GM21390 (cell line): ENCODE data around the gene NYNRIN.

Experiments
- ATAC-seq: cut with Tn5 transposase; IDR thresholded peaks from one replicate; pipeline ENCODE4 v1.9.1; 2021; ENCODE audit not compliant: unreplicated experiment

Gene NYNRIN

GRCh38 chr14:24414077-24414476, 15.3 kb downstream of the NYNRIN start:
- no peak for ATAC-seq

DNA sequence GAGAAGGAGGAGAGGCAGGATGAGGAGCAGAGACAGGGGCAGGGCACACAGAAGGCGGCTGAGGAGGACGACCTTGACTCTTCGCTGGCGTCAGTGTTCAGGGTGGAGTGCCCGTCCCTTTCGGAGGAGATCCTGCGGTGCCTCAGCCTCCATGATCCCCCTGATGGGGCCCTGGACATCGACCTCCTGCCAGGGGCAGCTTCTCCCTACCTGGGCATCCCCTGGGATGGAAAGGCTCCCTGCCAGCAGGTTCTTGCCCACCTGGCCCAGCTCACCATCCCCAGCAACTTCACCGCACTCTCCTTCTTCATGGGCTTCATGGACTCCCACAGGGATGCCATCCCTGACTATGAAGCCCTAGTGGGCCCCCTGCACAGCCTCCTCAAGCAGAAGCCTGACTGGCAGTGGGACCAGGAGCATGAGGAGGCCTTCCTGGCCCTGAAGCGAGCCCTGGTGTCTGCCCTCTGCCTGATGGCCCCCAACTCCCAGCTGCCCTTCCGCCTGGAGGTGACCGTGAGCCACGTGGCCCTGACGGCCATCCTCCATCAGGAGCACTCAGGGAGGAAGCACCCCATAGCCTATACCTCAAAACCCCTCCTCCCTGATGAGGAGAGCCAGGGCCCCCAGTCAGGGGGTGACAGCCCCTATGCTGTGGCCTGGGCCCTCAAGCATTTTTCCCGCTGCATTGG, 16.1 kb downstream of the NYNRIN start:
- ATAC-seq, result no peak

DNA sequence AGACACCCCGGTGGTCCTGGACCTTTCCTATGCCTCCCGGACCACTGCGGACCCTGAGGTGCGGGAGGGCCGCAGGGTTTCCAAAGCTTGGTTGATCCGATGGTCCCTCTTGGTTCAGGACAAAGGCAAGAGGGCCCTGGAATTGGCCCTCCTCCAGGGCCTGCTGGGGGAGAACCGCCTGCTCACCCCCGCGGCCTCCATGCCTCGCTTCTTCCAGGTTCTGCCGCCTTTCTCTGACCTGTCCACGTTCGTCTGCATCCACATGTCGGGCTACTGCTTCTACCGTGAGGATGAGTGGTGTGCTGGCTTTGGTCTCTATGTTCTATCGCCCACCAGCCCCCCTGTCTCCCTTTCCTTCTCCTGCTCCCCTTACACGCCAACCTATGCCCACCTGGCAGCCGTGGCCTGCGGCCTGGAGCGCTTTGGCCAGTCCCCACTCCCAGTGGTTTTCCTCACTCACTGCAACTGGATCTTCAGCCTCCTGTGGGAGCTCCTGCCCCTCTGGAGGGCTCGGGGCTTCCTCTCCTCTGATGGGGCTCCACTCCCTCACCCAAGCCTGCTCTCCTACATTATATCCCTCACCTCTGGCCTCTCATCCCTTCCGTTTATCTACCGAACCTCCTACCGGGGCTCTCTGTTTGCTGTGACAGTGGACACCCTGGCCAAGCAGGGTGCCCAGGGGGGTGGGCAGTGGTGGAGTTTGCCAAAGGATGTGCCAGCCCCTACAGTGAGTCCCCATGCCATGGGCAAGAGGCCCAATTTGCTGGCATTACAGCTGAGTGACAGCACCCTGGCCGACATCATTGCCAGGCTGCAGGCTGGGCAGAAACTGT, 16.8 kb downstream of the NYNRIN start:
- no peak for ATAC-seq

DNA sequence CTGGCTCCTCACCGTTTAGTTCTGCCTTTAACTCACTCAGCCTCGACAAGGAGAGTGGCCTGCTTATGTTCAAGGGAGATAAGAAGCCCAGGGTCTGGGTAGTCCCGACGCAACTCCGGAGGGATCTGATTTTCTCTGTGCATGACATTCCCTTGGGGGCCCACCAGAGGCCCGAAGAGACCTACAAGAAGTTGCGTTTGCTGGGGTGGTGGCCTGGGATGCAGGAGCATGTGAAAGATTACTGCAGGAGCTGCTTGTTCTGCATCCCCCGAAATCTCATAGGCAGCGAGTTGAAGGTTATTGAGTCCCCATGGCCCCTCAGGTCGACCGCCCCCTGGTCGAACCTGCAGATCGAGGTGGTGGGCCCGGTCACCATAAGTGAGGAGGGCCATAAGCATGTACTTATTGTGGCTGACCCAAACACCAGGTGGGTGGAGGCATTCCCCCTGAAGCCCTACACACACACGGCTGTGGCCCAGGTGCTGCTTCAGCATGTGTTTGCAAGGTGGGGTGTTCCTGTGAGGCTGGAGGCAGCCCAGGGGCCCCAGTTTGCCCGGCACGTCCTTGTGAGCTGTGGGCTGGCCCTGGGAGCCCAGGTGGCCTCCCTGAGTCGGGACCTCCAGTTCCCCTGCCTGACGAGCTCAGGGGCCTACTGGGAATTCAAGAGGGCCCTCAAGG, 17.6 kb downstream of the NYNRIN start:
- no peak for ATAC-seq

GRCh38 chr14:24416932-24417619, 18.3 kb downstream of the NYNRIN start:
- no peak for ATAC-seq

DNA sequence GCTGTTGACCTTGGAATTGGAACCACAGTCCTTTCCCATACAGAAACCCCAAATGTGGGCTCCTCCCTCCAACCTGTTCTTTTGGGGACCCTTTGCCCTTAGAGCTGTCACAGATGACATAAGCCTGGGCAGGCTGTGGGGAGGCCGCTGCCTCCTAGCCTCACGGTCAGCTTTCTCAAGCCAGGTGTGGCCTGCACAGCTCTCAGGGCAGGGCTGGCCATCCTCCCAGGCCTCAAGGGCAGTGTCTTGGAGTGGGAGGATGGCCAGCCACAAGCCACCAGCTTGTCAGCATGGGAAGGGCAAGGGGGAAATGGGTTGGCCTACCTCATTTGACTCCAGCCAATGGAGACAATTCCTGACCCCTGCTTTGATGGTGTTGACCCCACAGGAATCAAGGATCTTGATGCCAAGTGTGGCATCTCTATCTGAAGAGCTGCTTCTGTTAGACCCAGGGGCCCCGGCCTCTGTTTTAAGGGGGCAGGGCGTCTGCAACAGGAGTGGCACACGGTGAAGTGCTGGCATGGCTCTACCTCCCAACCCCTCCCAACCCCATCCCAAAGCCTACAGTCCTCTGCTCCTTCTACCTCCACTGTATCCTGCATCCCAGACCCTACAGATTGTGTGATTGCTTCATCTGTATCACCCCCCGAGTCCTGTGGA, 19.2 kb downstream of the NYNRIN start:
- ATAC-seq, result no peak

- no peak for ATAC-seq
Observed at GRCh38 chr14:24418492-24418873, 19.7 kb downstream of the NYNRIN start.

DNA sequence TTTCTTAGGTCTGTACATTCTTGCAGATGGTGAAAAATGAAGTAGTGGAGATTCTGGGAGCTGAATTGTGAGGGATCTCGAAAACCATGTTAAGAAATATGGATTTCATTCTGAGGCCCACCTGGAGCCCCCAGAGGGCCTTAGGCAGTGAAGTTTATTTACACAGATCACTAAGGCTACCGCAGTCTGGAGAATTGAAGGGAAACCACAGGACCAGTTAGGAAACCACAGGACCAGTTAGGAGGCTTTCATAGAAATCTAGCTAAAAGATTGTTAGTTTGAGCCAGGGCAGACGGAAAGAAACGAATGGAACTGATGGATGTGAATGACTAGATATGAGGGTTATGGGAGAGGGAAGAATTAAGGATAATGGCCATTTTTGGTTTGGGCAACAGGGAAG, 23.5 kb downstream of the NYNRIN start:
- ATAC-seq, result no peak

- ATAC-seq, result no peak
Observed at GRCh38 chr14:24422694-24423601, 24.1 kb downstream of the NYNRIN start.

GRCh38 chr14:24425704-24426103, 26.9 kb downstream of the NYNRIN start:
- no peak for ATAC-seq

GRCh38 chr14:24426150-24426911, 27.5 kb downstream of the NYNRIN start:
- no peak for ATAC-seq

DNA sequence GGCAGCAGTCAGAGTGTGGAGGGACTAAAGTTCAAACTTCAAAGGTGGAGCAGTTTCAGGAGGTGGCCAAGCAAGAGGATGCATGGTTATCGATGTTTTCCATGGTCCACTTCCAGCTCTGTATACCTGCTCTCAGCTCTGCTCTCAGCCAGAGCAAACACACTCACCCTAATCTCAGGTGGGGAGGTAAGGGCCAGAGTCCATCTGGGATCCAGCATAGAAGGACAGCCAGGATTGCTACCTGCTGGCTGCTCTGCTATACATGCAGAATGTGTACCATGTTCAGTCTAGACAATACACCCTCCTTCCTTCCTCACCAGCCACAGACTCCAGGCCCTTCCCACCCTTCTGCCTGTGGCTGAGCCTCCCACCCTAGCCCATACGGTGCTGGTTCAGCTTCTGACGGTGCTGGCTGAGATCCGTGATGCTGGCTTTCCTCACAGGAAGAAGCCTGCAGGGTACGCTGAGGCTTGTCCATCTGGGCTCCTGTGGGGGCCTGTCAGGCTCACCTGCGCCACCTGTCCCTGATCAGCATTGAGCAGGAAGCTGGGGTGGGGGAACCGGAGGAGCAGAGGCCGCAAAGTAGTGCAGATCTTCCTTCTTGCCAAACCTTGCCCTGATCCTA, 28.2 kb downstream of the NYNRIN start:
- ATAC-seq, result no peak

DNA sequence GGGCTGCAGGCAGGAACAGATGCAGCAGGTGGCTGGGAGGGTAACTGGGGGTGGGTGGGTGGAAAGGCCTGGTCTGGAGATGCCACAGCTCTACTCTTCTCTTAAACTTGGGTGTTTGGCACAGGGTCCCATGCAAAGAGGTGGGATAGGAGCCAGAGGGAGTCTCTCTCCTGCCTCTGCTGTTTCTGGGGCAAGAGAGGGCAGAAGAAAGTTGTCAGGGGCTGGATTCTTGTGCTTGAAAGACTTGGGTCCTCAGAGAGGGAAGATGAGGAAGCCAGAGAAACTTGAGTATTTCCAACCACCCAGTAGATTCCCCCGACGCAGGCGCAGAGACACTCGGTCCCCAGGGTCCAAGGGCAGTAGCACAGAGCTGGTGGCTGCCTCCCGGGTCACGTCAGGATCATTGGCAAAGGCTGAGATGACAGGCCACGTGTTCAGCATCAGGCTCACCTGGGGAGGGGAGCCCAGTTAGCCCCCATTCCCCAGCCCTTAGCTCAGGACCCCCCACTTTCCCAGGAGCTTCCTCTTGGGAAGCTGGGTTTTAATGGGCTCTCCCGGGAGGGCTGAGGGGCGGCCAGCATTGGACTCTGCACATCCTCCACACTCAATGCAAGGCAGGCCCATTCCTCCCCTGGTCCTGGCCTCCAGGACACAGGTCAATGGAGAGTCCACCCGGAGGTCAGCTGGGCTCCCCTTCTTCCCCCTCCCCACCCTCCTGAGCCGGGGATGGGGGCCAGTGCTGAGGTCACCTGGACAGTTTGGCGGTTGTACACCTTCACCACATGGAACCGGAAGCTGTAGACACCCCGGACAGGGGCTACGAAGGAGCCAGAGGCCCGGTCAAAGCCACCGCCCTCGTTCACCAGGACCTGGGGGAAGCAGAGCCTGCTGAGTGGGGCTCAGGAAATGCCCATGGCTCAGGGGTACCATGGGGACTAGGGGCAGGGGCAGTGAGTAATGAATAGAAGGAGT, 29.0 kb downstream of the NYNRIN start:
- no peak for ATAC-seq

GRCh38 chr14:24428628-24429394, 30.0 kb downstream of the NYNRIN start:
- no peak for ATAC-seq

DNA sequence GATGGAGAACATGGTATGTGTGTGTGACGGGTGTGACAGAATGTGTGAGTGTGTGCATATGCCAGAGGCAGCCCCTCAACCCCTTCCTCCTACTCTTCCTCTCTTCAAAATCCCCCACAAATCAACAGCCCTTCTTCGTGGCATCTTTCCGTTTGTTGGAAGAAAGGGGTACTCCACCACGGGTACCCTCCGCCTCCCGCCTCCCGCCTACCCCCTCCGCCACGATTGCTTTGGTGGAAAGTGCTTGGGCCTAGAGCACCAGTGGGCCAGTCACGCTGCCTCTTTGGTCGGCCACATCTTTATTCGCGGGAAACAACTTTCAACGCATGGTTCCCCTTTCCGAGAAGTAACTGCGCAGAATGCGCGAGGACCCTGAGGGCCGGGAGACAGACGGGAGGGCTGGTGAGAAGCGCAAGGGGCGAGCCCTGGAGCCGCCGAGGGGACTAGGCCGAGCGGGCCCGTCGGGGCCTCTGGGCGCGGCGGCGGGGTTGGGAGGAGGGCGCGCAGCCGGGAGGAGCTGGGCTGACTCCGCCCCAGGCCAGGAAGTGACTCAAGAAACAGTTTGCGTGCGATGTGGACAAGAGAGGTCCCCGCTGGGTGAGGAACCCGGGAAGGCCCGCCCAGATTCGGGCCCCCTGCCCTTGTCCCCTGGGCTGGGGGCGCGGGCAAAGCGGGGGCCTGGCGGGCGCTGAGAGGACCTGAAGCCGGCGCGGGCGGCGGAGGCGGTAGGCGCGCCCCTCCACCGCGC, 30.8 kb downstream of the NYNRIN start, which contains the start of the genes CBLN3 and KHNYN:
CBLN3 (minus strand) TSS at position 274 of the 748 bp plus-strand sequence. CDS start 614 bp downstream, outside the sequence.
KHNYN (plus strand) TSS at position 560 of the 748 bp plus-strand sequence. CDS start 777 bp downstream, outside the sequence.
- ATAC-seq, result peak; percentile 78
